HCT116 (cell line): Measurements from ENCODE around the gene GK2. TPM values are rescaled to one million over a fixed set of nuclear protein-coding genes. Genes with fewer than 3 reads are reported as not detected.

Experiments
- ATAC-seq: fragments of 200-7000 bp; cut with Tn5 transposase; 2 replicates; pipeline ENCODE4 v1.9.1; 2020; ENCODE audit warnings: mild to moderate bottlenecking, moderate library complexity
- BruUV-seq: library from RNA; stranded (reverse); fragments of 400-500 nt; replicated peaks from 2 replicates; lab custom pipeline; 2021; lab: Mats Ljungman, UMichigan
- CTCF ChIA-PET: fragments of 300-600 bp; sonication (Branson Sonifier 250); formaldehyde crosslinking; loops from one replicate; lab custom pipeline; 2021; ENCODE audit warnings: antibody characterized with exemption; lab: Charles Lee
- POLR2A ChIA-PET: fragments of 300-600, 350-600 bp; sonication (Branson Sonifier 250); formaldehyde crosslinking; loops from one replicate; lab custom pipeline; 2021; ENCODE audit warnings: antibody characterized with exemption; lab: Charles Lee
- RAD21 ChIA-PET, 2 experiments: fragments of 300-600 bp; sonication (Branson Sonifier 250); formaldehyde crosslinking; loops; one replicate each; lab custom pipeline; 2023; ENCODE audit warnings: low total read pairs in 2 of 2; ENCODE audit not compliant: uncharacterized antibody in 2 of 2, unreplicated experiment in 2 of 2, low non-redundant PET in 1 of 2; lab: Charles Lee
- DNase-seq: peaks from one replicate; pipeline ENCODE4 v3.0.0-alpha.2; 2010; ENCODE audit warnings: low read depth, low spot score
- H2AFZ ChIP-seq: fragments of 200-600 bp; shearing (Covaris generic), sonication (generic); 2 replicates; pipeline ENCODE4 v1.6.1; 2017; ENCODE audit warnings: low read depth, mixed run types, mixed read lengths, antibody characterized with exemption, low read length; ENCODE audit not compliant: poor library complexity, severe bottlenecking
- H3K27ac ChIP-seq: 2 replicates; pipeline ENCODE4 v1.5.1; 2012; ENCODE audit warnings: low read depth, low read length
- H3K27me3 ChIP-seq: fragments of 200-600 bp; sonication (generic); 2 replicates; pipeline ENCODE4 v1.6.1; 2016; ENCODE audit warnings: mixed run types, low read length, mixed read lengths; ENCODE audit not compliant: insufficient read depth
- H3K36me3 ChIP-seq, 2 experiments: fragments of 200-500 bp in 1 of 2; fragments of 200-600 bp in 1 of 2; sonication (Bioruptor generic) in 1 of 2; sonication (generic) in 1 of 2; 2 replicates each; pipeline versions ENCODE4 v1.5.1 to v1.6.1; 2014 to 2016; ENCODE audit warnings: low read length in 2 of 2, inconsistent platforms in 1 of 2, mixed read lengths in 1 of 2, mixed run types in 1 of 2; ENCODE audit not compliant: insufficient read depth in 2 of 2, control insufficient read depth in 1 of 2
- H3K4me1 ChIP-seq, 2 experiments: fragments of 200-600 bp in 1 of 2; sonication (generic) in 1 of 2; 2 replicates each; pipeline versions ENCODE4 v1.5.1 to v1.6.1; 2012 to 2017; ENCODE audit warnings: low read length in 2 of 2, inconsistent platforms in 1 of 2, mild to moderate bottlenecking in 1 of 2, mixed read lengths in 1 of 2, mixed run types in 1 of 2, moderate library complexity in 1 of 2; ENCODE audit not compliant: insufficient read depth in 2 of 2, control insufficient read depth in 1 of 2
- H3K4me2 ChIP-seq: fragments of 200-600 bp; sonication (generic); 2 replicates; pipeline ENCODE4 v1.6.1; 2017; ENCODE audit warnings: mixed run types, low read length, mixed read lengths
- H3K4me3 ChIP-seq, 2 experiments: fragments of 200-600 bp in 1 of 2; sonication (generic) in 1 of 2; replicated peaks in 1 of 2; 2 replicates each; pipeline ENCODE4 v1.5.1; 2011 to 2016; ENCODE audit warnings: low read length in 2 of 2, control low read depth in 1 of 2, low read depth in 1 of 2, mild to moderate bottlenecking in 1 of 2, mixed read lengths in 1 of 2, mixed run types in 1 of 2
- H3K79me2 ChIP-seq: fragments of 200-600 bp; sonication (generic); 2 replicates; pipeline ENCODE4 v1.6.1; 2017; ENCODE audit warnings: mild to moderate bottlenecking, mixed run types, low read length, moderate library complexity, mixed read lengths; ENCODE audit not compliant: insufficient read depth
- H3K9ac ChIP-seq: fragments of 200-600 bp; sonication (generic); 2 replicates; pipeline ENCODE4 v1.6.1; 2016; ENCODE audit warnings: low read length, mixed read lengths
- H3K9me2 ChIP-seq: fragments of 200-600 bp; sonication (generic), shearing (Covaris generic); 2 replicates; pipeline ENCODE4 v1.6.1; 2017; ENCODE audit warnings: mixed run types, mild to moderate bottlenecking, moderate library complexity; ENCODE audit not compliant: insufficient read depth
- H3K9me3 ChIP-seq, 2 experiments: fragments of 200-500 bp in 1 of 2; fragments of 200-600 bp in 1 of 2; sonication (Bioruptor generic) in 1 of 2; sonication (generic) in 1 of 2; 2 replicates each; pipeline ENCODE4 v1.6.1; 2014 to 2017; ENCODE audit warnings: low read length in 2 of 2, mixed read lengths in 2 of 2, inconsistent platforms in 1 of 2, low read depth in 1 of 2, mild to moderate bottlenecking in 1 of 2, mixed run types in 1 of 2, moderate library complexity in 1 of 2; ENCODE audit not compliant: control insufficient read depth in 1 of 2, insufficient read depth in 1 of 2
- H4K20me1 ChIP-seq: fragments of 200-600 bp; sonication (generic), shearing (Covaris generic); 2 replicates; pipeline ENCODE4 v1.6.1; 2017; ENCODE audit warnings: mixed run types, mild to moderate bottlenecking, moderate library complexity; ENCODE audit not compliant: insufficient read depth
- EGR1 ChIP-seq: IDR thresholded peaks from 2 replicates; pipeline ENCODE4 v1.6.1; 2012; ENCODE audit warnings: low read depth
- ELF1 ChIP-seq: IDR thresholded peaks from 2 replicates; pipeline ENCODE4 v1.6.1; 2012; ENCODE audit warnings: low read depth, borderline replicate concordance
- EZH2 ChIP-seq: fragments of 200-600 bp; sonication (generic); IDR thresholded peaks from 2 replicates; pipeline ENCODE4 v1.6.1; 2017; ENCODE audit warnings: antibody characterized with exemption, mixed run types
- EZH2phosphoT487 ChIP-seq: fragments of 200-600 bp; IDR thresholded peaks from 2 replicates; pipeline ENCODE4 v1.6.1; 2018; ENCODE audit warnings: antibody characterized with exemption, borderline replicate concordance
- FOSL1 ChIP-seq: IDR thresholded peaks from 2 replicates; pipeline ENCODE4 v1.6.1; 2012; ENCODE audit warnings: low read depth
- POLR2AphosphoS5 ChIP-seq: IDR thresholded peaks from 2 replicates; pipeline ENCODE4 v1.6.1; 2011; ENCODE audit warnings: mild to moderate bottlenecking, low read depth, low read length, moderate library complexity
- RAD21 ChIP-seq: IDR thresholded peaks from 2 replicates; pipeline ENCODE4 v1.6.1; 2012; ENCODE audit warnings: low read depth, mild to moderate bottlenecking
- SIN3A ChIP-seq: IDR thresholded peaks from 2 replicates; pipeline ENCODE4 v1.6.1; 2012; ENCODE audit warnings: low read depth
- SRF ChIP-seq: IDR thresholded peaks from 2 replicates; pipeline ENCODE4 v1.6.1; 2012; ENCODE audit warnings: low read depth
- TCF7L2 ChIP-seq: IDR thresholded peaks from 2 replicates; pipeline ENCODE4 v1.7.0; 2011; ENCODE audit warnings: borderline replicate concordance, inconsistent platforms; ENCODE audit not compliant: insufficient read depth, insufficient read length; ENCODE audit errors: extremely low read depth
- YY1 ChIP-seq: IDR thresholded peaks from 2 replicates; pipeline ENCODE4 v1.6.1; 2011; ENCODE audit warnings: low read length, low read depth, moderate library complexity, mild to moderate bottlenecking; ENCODE audit not compliant: insufficient replicate concordance; ENCODE audit errors: extremely low read depth
- ZFX ChIP-seq: fragments of 450-650 bp; IDR thresholded peaks from 2 replicates; pipeline ENCODE4 v1.6.1; 2017
- ZNF274 ChIP-seq: fragments of 200-500 bp; sonication (Bioruptor generic); IDR thresholded peaks from 2 replicates; pipeline ENCODE4 v1.6.1; 2014; ENCODE audit warnings: mild to moderate bottlenecking, low read depth, low read length, inconsistent platforms
- intact Hi-C: fragments of 100-400 bp; cut with micrococcal nuclease; formaldehyde crosslinking; loops from 2 replicates; pipeline ENCODE4 v1.10.0; 2022
- total RNA-seq: library from RNA; stranded (reverse); gene quantifications from one replicate; pipeline ENCODE4 v1.2.1, GENCODE V29; 2021; ENCODE audit not compliant: unreplicated experiment
- TF ChIP-seq, protein P1 (sequence below): IDR thresholded peaks from 2 replicates; pipeline ENCODE4 v1.6.1; 2012
- TF ChIP-seq, protein P2 (sequence below), 3 experiments: fragments of 200-600 bp in 1 of 3; sonication (generic) in 1 of 3; IDR thresholded peaks in 2 of 3; conservative IDR thresholded peaks in 1 of 3; 2 replicates each; pipeline ENCODE4 v1.5.1; 2012 to 2017; ENCODE audit warnings: low read depth in 2 of 3, low read length in 2 of 3, antibody characterized with exemption in 1 of 3, borderline replicate concordance in 1 of 3, control low read depth in 1 of 3, mild to moderate bottlenecking in 1 of 3, mixed read lengths in 1 of 3, mixed run types in 1 of 3, moderate library complexity in 1 of 3; ENCODE audit not compliant: insufficient read depth in 1 of 3
- TF ChIP-seq, protein P3 (sequence below): IDR thresholded peaks from 2 replicates; pipeline ENCODE4 v1.6.1; 2012

GK2 gene
- total RNA-seq, 1 experiment from 2014 or later = not detected

GRCh38 chr4:79431839-79432238 is 23.8 kb upstream of the GK2 start:
- H3K4me3 ChIP-seq = no peak overlapping the region
- H3K36me3 ChIP-seq = no peaks in the 10 kb centered on the region
- ATAC-seq = no peak
- no peak overlapping the region for H2AFZ ChIP-seq
- no peaks in the 10 kb centered on the region for H4K20me1 ChIP-seq
- no peak overlapping the region for H3K27ac ChIP-seq
- DNase-seq = no peak
- ChIA-PET POLR2A (no interaction called here), RAD21 (no interaction called here), CTCF (no interaction called here)
- no peak for TF ChIP-seq YY1
- TF ChIP-seq SIN3A = no peak
- TF ChIP-seq, protein P1, sequence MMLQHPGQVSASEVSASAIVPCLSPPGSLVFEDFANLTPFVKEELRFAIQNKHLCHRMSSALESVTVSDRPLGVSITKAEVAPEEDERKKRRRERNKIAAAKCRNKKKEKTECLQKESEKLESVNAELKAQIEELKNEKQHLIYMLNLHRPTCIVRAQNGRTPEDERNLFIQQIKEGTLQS = no peak
- TF ChIP-seq TCF7L2 = no peak
- no peak for TF ChIP-seq EZH2phosphoT487
- no TSS peak for BruUV-seq
- no peaks in the 10 kb centered on the region for H3K9me3 ChIP-seq
- no peak overlapping the region for H3K9ac ChIP-seq
- intact Hi-C loops = no loop called here
- H3K79me2 ChIP-seq = no peaks in the 10 kb centered on the region
- no peaks in the 10 kb centered on the region for H3K4me1 ChIP-seq
- H3K4me2 ChIP-seq = no peak overlapping the region
- no peaks in the 10 kb centered on the region for H3K9me2 ChIP-seq
- H3K27me3 ChIP-seq = no peaks in the 10 kb centered on the region

GRCh38 chr4:79429113-79429903 is 21.3 kb upstream of the GK2 start:
- ATAC-seq (no peak), DNase-seq (no peak)
- Histone ChIP-seq H3K9me3 (no peaks in the 10 kb centered on the region), H3K36me3 (no peaks in the 10 kb centered on the region), H3K4me3 (no peak overlapping the region), H3K79me2 (no peaks in the 10 kb centered on the region), H2AFZ (no peak overlapping the region), H4K20me1 (no peaks in the 10 kb centered on the region), H3K27ac (no peak overlapping the region), H3K4me1 (no peaks in the 10 kb centered on the region), H3K27me3 (no peaks in the 10 kb centered on the region), H3K4me2 (no peak overlapping the region), H3K9me2 (no peaks in the 10 kb centered on the region), H3K9ac (no peak overlapping the region)
- intact Hi-C loops = no loop called here
- ChIA-PET POLR2A (no interaction called here), RAD21 (no interaction called here), CTCF (no interaction called here)
- BruUV-seq = no TSS peak
- TF ChIP-seq ZNF274 (no peak), SIN3A (no peak), EZH2phosphoT487 (no peak), SRF (no peak), EZH2 (no peak), ELF1 (no peak), FOSL1 (no peak), POLR2AphosphoS5 (no peak), EGR1 (no peak), ZFX (no peak), RAD21 (no peak)
- TF ChIP-seq, protein P2, sequence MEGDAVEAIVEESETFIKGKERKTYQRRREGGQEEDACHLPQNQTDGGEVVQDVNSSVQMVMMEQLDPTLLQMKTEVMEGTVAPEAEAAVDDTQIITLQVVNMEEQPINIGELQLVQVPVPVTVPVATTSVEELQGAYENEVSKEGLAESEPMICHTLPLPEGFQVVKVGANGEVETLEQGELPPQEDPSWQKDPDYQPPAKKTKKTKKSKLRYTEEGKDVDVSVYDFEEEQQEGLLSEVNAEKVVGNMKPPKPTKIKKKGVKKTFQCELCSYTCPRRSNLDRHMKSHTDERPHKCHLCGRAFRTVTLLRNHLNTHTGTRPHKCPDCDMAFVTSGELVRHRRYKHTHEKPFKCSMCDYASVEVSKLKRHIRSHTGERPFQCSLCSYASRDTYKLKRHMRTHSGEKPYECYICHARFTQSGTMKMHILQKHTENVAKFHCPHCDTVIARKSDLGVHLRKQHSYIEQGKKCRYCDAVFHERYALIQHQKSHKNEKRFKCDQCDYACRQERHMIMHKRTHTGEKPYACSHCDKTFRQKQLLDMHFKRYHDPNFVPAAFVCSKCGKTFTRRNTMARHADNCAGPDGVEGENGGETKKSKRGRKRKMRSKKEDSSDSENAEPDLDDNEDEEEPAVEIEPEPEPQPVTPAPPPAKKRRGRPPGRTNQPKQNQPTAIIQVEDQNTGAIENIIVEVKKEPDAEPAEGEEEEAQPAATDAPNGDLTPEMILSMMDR (IDR thresholded peaks at IDR 0.05 in 2 of 3, conservative IDR thresholded peaks at IDR 0.05 in 1 of 3; ENCODE audit: borderline replicate concordance in 1 of 3, insufficient read depth in 1 of 3, low read depth in 2 of 3, low read length in 2 of 3) = no peak
- TF ChIP-seq, protein P3, sequence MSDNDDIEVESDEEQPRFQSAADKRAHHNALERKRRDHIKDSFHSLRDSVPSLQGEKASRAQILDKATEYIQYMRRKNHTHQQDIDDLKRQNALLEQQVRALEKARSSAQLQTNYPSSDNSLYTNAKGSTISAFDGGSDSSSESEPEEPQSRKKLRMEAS = no peak
